ENCODE data around the gene ARMH4.

Gene ARMH4

DNA sequence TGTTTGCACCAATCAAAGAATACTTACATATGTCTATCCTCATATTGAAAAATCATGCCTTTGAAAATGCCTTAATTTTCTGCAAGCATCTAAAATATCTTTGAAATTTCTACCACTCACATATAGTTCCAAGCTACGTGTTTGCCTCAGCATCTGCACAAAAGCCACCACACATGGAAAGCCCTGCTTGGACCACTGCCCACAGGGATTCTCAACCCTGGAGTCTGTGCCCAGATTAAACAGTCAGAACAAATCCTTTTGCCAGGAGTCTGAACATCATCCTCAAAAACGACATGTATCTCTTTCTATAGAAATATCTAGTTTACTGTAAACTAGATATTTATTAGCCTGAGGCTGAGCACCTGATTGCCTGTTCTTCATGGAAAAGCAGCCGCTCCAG lies 32.6 kb downstream of the ARMH4 start:
- TF ChIP-seq CTCF (IDR thresholded peaks at IDR 0.05; ENCODE audit: control insufficient read depth, insufficient read depth, low read depth, low read length, missing control alignments): no peak
- no peak for DNase-seq (ENCODE audit: low read depth)
- H3K4me3 ChIP-seq (ENCODE audit: control insufficient read depth, low read depth, low read length): no peak overlapping the region

DNA sequence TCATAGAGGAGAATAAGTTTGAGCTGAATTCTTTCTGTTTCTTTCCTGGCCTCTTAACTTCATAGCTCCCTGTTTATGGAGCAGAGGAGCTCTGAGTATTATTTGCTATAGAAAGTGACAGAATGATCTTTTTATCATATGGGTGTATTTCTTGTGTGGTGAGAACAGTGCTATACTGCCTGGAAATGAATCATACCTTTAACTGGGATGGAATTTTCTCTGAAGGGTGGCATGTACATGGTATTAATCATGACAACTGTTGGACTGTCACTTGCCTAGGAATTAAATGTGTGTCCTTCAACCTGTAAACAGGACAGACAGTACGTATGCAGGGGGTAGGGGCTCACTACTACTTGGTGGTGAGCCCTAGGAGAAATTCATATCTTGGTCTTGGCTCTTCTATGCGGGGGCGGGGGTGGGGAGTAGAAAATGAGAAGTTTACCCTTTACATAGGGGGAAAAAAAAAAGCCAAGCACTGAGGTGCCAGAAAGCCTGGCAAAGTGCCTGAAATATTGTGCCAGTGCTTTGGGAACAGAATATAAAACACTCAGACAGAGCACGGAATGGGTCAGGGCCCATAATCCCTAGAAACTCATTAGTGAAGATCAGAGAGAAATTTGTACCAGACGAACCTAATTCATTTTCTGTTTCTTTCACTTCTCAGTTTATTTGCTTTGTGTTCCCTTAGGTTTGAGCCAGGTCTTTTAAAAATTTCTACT lies 33.8 kb downstream of the ARMH4 start:
- no peak for TF ChIP-seq CTCF (IDR thresholded peaks at IDR 0.05; ENCODE audit: control insufficient read depth, insufficient read depth, low read depth, low read length, missing control alignments)
- no peak for DNase-seq (ENCODE audit: low read depth)
- no peak overlapping the region for H3K4me3 ChIP-seq (ENCODE audit: control insufficient read depth, low read depth, low read length)

DNA sequence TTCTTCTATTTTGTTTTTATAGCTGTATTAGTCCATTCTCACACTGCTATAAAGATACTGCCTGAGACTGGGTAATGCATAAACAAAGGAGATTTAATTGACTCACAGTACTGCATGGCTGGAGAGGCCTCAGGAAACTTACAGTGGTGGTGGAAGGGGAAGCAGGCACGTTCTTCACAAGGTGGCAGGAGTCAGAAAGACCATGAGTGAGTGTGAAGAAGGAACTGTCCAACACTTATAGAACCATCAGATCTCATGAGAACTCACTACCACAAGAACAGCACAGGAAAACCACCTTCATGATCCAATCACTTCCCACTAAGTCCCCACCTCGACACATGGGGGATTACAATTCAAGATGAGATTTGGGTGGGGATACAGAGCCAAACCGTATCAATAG lies 42.3 kb downstream of the ARMH4 start:
- no peak for TF ChIP-seq CTCF (IDR thresholded peaks at IDR 0.05; ENCODE audit: control insufficient read depth, insufficient read depth, low read depth, low read length, missing control alignments)
- no peak for DNase-seq (ENCODE audit: low read depth)
- H3K4me3 ChIP-seq (ENCODE audit: control insufficient read depth, low read depth, low read length): no peak overlapping the region

DNA sequence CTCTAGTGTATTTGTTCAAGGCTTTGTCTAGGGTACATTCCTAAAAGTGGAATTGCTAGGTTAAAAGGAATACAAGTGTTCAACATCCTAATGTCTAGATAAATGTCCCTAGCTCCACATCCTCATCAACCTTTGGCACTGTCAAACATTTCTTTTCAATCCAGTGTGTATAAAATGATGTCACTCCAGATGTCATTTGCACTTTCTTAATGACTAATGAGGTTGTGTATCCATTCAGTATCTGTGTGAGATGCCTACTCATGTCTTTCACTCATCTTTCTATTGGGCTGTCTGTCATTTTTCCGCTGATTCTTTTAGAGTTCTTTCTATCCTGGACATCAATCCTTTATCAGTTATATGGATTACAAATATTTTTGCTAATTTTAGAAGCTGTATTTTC lies 43.3 kb downstream of the ARMH4 start:
- no peak for TF ChIP-seq CTCF (IDR thresholded peaks at IDR 0.05; ENCODE audit: control insufficient read depth, insufficient read depth, low read depth, low read length, missing control alignments)
- H3K4me3 ChIP-seq (ENCODE audit: control insufficient read depth, low read depth, low read length): no peak overlapping the region
- no peak for DNase-seq (ENCODE audit: low read depth)

DNA sequence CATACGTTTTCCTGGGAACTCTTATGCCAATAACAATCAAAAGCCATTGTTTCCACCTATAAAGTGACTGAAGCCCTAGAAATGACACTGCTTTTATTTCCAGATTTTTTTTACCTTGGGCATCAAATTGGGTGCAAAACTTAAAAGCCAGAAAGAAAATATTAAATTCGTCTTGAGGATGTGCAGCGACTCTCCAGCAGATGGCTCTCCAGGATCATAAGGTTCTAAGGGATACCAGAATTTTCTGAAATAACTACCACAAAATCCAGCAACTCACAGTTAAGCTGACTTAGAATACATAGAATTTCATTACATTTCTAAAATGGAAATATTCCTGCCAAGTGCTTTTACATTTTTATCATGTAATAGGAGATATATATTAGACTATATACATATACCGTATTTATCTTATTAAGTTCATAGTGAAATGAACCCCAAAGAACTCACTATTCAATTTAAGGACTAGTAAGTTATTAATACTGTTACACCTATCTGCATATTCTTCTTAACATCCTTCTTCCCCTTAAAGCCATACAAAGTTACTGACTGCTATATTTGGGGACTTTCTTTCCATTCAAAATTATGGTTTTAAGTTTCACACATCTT lies 44.0 kb downstream of the ARMH4 start:
- peak; percentile 40 for DNase-seq (ENCODE audit: low read depth)
- H3K4me3 ChIP-seq (ENCODE audit: control insufficient read depth, low read depth, low read length): no peak overlapping the region
- peak; percentile 78 for TF ChIP-seq CTCF (IDR thresholded peaks at IDR 0.05; ENCODE audit: control insufficient read depth, insufficient read depth, low read depth, low read length, missing control alignments)

- no peak overlapping the region for H3K4me3 ChIP-seq (ENCODE audit: control insufficient read depth, low read depth, low read length)
- TF ChIP-seq CTCF (IDR thresholded peaks at IDR 0.05; ENCODE audit: control insufficient read depth, insufficient read depth, low read depth, low read length, missing control alignments): no peak
- no peak for DNase-seq (ENCODE audit: low read depth)
Measured at GRCh38 chr14:58107041-58107440, 45.0 kb downstream of the ARMH4 start.
